Hematopoietic multipotent progenitor cell treated with erythropoietin and hydrocortisone succinate and interleukin-3 and kit ligand, for 4 days (in vitro differentiated cells): ENCODE measurements around the gene PDE1C.

ENCODE experiments used
- DNase-seq: peaks from one replicate; pipeline ENCODE4 v3.0.0-alpha.2; 2015

The PDE1C gene

GRCh38 chr7:32074787-32075585, 4.8 kb upstream of the PDE1C start:
- peak; percentile 31 for DNase-seq

DNA sequence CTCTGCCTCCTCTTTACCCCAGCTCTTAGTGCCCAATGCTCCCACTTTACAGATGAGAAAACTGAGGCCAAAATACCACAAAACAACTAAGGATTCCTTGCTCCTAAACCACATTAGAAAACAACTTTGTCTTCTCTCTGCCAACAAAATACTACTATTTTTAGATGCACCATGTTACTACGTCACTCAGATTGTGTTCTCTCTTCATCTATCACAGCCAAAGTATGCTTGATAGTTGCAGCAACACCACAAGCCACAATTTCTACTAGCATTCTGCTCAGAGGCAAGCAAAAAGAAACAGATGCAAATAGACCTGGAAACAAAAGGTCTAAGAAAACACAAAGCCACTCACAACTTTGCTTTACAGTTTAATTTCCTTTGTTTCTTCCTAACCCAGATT, 3.3 kb upstream of the PDE1C start:
- DNase-seq, result no peak

DNA sequence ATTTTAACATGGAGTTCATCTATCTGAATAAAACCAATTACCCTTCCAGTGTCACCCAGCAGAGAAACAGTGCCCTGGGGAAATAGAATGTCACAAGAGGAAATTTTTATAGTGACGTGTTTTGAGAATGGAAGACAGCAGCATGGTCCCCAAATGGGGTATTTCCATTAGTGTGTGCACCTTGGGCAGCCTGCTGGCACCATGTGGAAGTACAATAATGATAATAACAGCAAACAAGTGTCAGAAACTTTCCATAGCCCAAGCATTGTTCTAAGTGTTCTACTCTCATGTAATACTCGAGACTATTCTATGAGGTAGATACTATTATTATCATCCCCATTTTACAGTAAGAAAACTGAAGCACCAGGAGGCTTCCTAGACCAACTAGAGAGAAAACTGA, 2.2 kb upstream of the PDE1C start:
- peak; percentile 7 for DNase-seq

- no peak for DNase-seq
Measured at GRCh38 chr7:32071466-32072091, 1.4 kb upstream of the PDE1C start.

GRCh38 chr7:32070051-32070405, 179 bp downstream of the PDE1C start:
- DNase-seq, result no peak

DNA sequence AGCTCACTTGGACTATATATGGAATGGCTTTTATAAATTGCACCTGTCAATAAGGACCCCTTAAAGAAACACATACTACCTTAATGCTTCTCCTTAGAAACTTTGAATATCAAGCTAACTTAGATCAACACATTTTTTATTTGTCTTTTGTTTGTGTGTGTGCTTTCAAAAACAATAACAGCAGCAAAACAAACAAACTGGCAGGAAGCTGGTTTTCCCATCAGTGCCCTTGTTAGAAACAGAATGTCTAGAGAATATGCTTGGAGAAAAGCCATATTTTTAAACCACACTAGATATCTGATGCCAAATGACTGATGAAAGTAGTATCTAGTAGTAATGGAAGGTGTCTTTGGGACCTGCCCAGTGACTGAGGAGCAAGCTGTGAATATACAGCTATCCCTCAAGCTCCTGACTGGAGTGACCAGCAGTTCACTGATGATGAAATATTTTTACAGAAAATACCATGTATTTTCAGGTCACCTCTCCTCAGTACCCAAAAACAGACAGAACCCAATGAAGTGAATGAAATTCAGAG, 1.0 kb downstream of the PDE1C start:
- DNase-seq, result no peak

GRCh38 chr7:32068411-32069101, 1.7 kb downstream of the PDE1C start:
- no peak for DNase-seq

GRCh38 chr7:32066441-32066840, 3.8 kb downstream of the PDE1C start:
- DNase-seq, result no peak

GRCh38 chr7:32063614-32064013, 6.6 kb downstream of the PDE1C start:
- no peak for DNase-seq

DNA sequence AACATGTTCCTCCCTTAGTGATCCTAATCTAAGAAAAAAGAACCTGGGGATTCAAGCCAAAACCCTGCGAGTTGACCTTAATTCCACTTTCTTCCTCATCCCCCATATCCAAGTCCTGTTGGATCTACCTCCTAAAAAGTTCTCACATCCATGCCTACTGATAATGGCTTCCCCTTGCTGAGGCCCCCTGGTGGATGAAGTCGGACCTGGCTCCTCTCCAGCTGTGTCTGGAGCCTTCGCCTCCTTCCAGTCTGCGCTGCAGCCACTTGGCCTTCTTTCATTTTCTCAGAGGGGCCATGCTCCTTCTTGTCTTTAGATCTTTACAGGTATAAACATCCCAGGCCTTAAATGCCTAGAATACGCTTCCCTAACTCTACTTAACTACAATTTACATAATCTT, 8.1 kb downstream of the PDE1C start:
- DNase-seq, result peak; percentile 63

DNA sequence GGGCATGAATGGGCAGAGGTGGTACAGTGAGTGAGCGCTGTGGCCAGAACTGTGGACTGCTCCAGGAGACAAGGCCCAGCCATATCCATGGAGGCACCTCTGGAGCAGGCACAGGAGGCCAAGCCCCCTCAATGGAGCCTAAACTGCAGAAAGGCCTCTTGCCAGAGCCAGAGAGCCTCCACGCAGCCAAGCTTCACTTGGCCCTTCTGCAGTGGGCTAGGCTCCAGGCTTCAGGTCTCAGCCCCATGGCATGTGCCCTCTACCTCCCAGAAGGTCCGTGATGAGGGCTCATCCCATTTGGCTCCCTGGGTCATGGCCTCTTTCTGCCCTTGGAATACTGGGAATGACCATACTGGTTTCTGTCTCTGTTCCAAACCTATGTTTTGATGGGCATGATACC, 8.9 kb downstream of the PDE1C start:
- no peak for DNase-seq

DNA sequence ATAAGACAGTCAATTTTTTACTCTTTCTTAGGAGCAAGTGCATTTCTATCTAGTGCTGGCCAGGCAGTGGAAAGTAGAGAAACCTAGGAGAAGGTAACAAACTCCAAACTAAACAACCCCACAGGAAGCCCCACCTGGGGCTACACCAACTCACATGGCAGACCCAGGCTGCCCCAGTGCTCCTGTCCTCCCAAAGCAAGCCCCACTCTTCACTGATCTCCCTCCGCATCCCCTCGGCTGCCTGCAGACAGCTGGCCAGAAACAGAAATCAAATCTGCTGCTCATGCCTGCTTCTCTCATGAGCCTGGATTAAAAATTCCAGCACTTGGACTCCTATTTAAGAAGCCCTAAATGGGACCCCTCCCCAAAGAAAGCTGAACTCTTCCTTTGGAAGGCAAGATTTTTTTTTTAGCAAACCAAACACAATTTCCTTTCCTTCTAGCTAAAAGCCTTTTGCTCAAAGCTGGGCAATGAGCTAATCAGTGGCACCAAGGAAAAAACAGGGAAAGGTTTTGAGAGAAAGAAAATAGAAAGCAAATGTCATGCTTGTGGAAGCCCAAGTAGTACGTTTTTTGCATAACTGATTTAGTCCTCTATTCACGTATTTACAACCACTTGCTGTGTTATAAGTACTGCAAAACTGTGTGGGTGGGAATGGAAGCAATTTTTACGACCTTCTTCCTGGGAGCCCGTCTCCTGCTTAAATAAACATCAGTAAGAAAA, 10.8 kb downstream of the PDE1C start:
- DNase-seq, result no peak

- DNase-seq, result no peak
Measured at GRCh38 chr7:32058002-32058401, 12.2 kb downstream of the PDE1C start.

DNA sequence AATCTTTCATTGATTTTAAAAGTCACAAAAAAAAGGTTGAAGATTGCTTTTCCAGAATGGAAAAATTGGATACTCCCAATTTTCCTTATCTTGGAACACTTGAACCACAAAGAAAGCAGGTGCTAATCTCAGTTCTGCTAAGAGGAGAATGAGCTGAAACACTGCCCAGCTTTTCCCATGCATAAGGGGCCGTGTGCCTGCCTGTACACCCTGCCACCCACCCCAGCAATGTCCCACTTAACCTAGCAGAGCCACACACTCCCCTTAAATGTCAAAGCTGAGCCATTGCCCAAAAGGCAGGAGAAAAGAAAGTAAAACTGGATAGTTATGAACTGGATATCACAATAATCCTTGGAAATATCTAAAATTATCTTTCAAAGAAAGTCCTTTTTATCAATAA, 13.4 kb downstream of the PDE1C start:
- no peak for DNase-seq

- no peak for DNase-seq
Measured at GRCh38 chr7:32053204-32053603, 17.0 kb downstream of the PDE1C start.

- DNase-seq, result no peak
Measured at GRCh38 chr7:32051128-32051527, 19.1 kb downstream of the PDE1C start.

GRCh38 chr7:32049599-32049998, 20.6 kb downstream of the PDE1C start:
- no peak for DNase-seq

DNA sequence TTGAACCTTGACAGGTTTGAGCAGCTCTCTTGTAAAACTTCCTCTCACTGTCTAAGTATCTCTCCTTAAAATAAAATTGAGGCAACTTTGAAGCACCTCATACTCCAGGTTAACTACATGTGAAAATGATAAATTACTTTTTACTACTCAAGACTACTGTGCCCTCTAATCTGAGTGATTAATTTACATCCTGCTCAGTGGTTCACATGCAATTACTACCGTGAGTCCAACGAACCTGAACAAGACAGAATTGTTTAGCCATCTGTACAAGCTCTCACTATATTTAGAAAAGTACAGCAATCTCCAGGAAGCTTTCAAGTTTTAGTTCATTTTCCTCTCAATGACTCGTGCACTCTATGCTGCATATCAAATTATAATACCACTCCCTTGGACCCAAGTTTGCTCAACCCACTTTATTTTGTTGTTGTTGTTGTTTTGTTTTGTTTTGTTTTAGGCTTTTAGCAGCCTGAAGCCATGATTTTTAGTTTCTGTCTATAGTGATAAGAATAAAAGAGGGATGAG, 21.2 kb downstream of the PDE1C start:
- DNase-seq, result no peak

GRCh38 chr7:32047801-32048200, 22.4 kb downstream of the PDE1C start:
- DNase-seq, result no peak

GRCh38 chr7:32047075-32047474, 23.1 kb downstream of the PDE1C start:
- no peak for DNase-seq

GRCh38 chr7:32045228-32045627, 25.0 kb downstream of the PDE1C start:
- DNase-seq, result no peak

- DNase-seq, result no peak
Measured at GRCh38 chr7:32044739-32045138, 25.5 kb downstream of the PDE1C start.

DNA sequence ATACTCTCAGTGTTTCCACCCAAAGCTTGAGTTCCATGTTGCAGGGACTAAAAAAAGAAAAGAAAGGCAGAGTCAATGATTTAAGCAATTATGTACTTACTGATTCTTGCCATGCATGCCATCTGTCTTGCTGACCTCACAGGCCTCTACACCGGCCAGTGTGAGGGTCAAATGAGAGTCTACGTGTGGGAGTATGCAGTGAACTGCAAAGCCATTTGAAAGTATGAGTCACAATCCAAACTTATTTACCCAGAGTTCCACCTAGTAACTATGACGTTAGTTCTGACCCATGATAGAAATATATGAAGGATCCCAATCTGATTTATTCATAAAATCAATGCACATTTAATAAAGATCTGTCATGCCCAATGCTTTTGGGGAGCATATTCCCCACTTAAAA, 26.5 kb downstream of the PDE1C start:
- DNase-seq, result no peak
